Tibial artery (tissue), 4 donors: ENCODE results near the gene CREG1.

Source experiments
- DNase-seq, 2 donors: peaks; one replicate each; pipeline ENCODE4 v3.0.0-alpha.2; 2019
- H3K27ac ChIP-seq, 2 donors: fragments of 200-600 bp; sonication (generic) in 1 of 2; 1 replicate in 1 of 2; 2 replicates in 1 of 2; pipeline ENCODE4 v1.5.1; 2018 to 2019; ENCODE audit warnings: mild to moderate bottlenecking in 1 of 2
- H3K27me3 ChIP-seq, 2 donors: fragments of 200-600 bp; sonication (generic) in 1 of 2; one replicate each; pipeline versions ENCODE4 v1.5.1 to v1.6.0; 2016 to 2019
- H3K36me3 ChIP-seq, 3 donors: fragments of 200-600 bp; sonication (generic) in 2 of 3; one replicate each; pipeline ENCODE4 v1.5.1; 2016 to 2019; ENCODE audit warnings: mild to moderate bottlenecking in 2 of 3
- H3K4me1 ChIP-seq, 4 donors: fragments of 200-600 bp; sonication (generic) in 2 of 4; 1 replicate in 3 of 4; 2 replicates in 1 of 4; pipeline ENCODE4 v1.5.1; 2016 to 2019
- H3K4me3 ChIP-seq, 2 donors: fragments of 200-600 bp; sonication (generic) in 1 of 2; 1 replicate in 1 of 2; 2 replicates in 1 of 2; pipeline ENCODE4 v1.5.1; 2018 to 2019; ENCODE audit warnings: mild to moderate bottlenecking in 2 of 2
- H3K9me3 ChIP-seq, 3 donors: fragments of 200-600 bp; sonication (generic) in 1 of 3; one replicate each; pipeline ENCODE4 v1.5.1; 2016 to 2019
- intact Hi-C: fragments of 100-400 bp; cut with DNase I; formaldehyde crosslinking; loops from one replicate; pipeline ENCODE4 v1.15.0; 2023; ENCODE audit warnings: low total_unique reads
- TF ChIP-seq, protein P1 (sequence below), 2 experiments: fragments of 200-600 bp in 1 of 2; fragments of 450-650 bp in 1 of 2; IDR thresholded peaks; one replicate each; pipeline ENCODE4 v1.5.1; 2017 to 2019; ENCODE audit warnings: antibody characterized with exemption in 2 of 2, mild to moderate bottlenecking in 1 of 2, moderate library complexity in 1 of 2

CREG1 gene

DNA sequence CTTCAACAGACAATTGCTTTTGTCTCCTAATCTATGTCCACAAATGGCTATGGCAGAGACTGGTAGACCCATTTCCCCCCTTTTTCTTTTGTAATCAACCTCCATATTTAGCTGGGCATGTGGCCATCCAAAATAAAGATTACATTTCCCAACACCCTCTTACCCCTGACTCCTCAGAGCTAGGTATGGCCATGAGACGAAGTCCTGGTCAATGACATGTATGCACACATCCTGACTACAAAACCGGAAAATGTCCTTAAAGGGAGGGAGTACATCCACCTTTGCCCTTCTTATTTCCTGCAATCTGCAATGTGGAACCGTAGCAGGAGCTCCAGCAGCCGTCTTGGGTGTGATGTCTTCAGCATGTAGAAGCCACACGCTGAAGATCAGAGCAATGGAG is 40.3 kb upstream of the CREG1 start:
- Histone ChIP-seq H3K27me3 (no peaks in the 10 kb centered on the region), H3K36me3 (no peaks in the 10 kb centered on the region), H3K4me3 (no peak overlapping the region), H3K9me3 (no peaks in the 10 kb centered on the region), H3K4me1 (no peaks in the 10 kb centered on the region), H3K27ac (no peak overlapping the region)
- TF ChIP-seq, protein P1, sequence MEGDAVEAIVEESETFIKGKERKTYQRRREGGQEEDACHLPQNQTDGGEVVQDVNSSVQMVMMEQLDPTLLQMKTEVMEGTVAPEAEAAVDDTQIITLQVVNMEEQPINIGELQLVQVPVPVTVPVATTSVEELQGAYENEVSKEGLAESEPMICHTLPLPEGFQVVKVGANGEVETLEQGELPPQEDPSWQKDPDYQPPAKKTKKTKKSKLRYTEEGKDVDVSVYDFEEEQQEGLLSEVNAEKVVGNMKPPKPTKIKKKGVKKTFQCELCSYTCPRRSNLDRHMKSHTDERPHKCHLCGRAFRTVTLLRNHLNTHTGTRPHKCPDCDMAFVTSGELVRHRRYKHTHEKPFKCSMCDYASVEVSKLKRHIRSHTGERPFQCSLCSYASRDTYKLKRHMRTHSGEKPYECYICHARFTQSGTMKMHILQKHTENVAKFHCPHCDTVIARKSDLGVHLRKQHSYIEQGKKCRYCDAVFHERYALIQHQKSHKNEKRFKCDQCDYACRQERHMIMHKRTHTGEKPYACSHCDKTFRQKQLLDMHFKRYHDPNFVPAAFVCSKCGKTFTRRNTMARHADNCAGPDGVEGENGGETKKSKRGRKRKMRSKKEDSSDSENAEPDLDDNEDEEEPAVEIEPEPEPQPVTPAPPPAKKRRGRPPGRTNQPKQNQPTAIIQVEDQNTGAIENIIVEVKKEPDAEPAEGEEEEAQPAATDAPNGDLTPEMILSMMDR (IDR thresholded peaks at IDR 0.05): no peak
- intact Hi-C loops: no loop called here
- DNase-seq: no peak

DNA sequence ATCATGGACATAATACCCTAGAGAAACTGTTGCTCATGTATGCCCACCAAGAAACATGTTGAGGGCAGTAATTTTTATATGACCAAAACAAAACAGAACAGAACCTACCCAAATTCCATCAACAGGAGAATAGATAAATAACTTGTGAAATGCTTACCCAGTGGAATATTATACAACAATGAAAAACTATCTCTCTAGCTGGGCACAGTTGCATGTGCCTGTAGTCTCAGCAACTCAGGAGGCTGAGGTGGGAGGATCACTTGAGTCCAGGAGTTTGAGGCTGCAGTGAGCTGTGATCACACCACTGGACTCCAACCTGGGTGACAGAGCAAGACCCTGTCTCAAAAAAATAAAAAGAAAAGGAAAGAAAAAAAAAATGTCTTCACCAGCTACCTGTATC is 38.9 kb upstream of the CREG1 start:
- Histone ChIP-seq H3K36me3 (no peaks in the 10 kb centered on the region), H3K27ac (no peak overlapping the region), H3K4me3 (no peak overlapping the region), H3K27me3 (no peaks in the 10 kb centered on the region), H3K9me3 (no peaks in the 10 kb centered on the region), H3K4me1 (no peaks in the 10 kb centered on the region)
- TF ChIP-seq, protein P1 (IDR thresholded peaks at IDR 0.05): no peak
- intact Hi-C loops: no loop called here
- no peak for DNase-seq

DNA sequence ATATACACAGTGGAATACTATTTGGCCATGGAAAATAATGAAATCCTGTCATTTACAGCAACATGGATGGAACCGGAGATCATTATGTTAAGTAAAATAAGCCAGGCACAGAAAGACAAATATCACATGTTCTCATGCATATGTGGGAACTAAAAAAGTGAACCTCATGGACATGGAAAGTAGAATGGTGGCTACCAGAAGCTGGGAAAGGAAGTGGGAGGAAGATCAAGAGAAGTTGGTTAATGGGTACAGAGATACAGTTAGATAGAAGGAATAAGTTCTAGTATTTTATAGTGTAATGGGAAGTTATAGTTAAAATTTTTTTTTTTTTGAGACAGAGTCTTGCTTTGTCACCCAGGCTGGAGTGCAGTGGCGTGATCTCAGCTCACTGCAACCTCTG is 34.8 kb upstream of the CREG1 start:
- no peak overlapping the region for H3K27ac ChIP-seq

DNA sequence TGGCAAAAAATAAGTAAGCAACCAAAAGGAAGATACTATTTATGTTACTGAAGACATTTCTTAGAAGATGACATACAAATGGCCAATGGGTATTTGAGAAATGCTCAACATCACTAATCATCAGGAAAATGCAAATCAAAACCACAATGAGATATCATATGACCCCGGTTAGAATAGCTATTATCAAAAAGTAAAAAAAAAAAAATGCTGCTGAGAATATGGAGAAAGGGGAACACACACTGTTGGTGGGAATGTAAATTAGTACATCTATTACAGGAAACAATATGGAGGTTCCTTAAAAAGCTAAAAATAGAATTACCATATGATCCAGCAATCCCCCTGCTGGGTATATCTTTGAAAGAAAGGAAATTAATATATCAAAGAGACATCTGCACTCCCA is 34.3 kb upstream of the CREG1 start:
- Histone ChIP-seq H3K4me3 (no peak overlapping the region), H3K36me3 (no peaks in the 10 kb centered on the region), H3K27ac (no peak overlapping the region), H3K27me3 (no peaks in the 10 kb centered on the region), H3K9me3 (no peaks in the 10 kb centered on the region), H3K4me1 (no peaks in the 10 kb centered on the region)
- TF ChIP-seq, protein P1 (IDR thresholded peaks at IDR 0.05): no peak
- intact Hi-C loops: no loop called here
- no peak for DNase-seq

More for the DNA sequence above, 34.8 kb upstream of the CREG1 start:
- intact Hi-C loops: no loop called here
- DNase-seq: no peak
- Histone ChIP-seq H3K4me1 (no peaks in the 10 kb centered on the region), H3K9me3 (no peaks in the 10 kb centered on the region), H3K27me3 (no peaks in the 10 kb centered on the region), H3K36me3 (no peaks in the 10 kb centered on the region), H3K4me3 (no peak overlapping the region)
- TF ChIP-seq, protein P1 (IDR thresholded peaks at IDR 0.05): no peak

- H3K9me3 ChIP-seq: no peaks in the 10 kb centered on the region
- no peaks in the 10 kb centered on the region for H3K27me3 ChIP-seq
- H3K4me1 ChIP-seq: no peaks in the 10 kb centered on the region
- H3K27ac ChIP-seq: no peak overlapping the region
- DNase-seq: no peak
- no peak overlapping the region for H3K4me3 ChIP-seq
- no peaks in the 10 kb centered on the region for H3K36me3 ChIP-seq
- TF ChIP-seq, protein P1 (IDR thresholded peaks at IDR 0.05): no peak
- intact Hi-C loops: no loop called here
These were observed 33.8 kb upstream of the CREG1 start for GRCh38 chr1:167587342-167587741.

DNA sequence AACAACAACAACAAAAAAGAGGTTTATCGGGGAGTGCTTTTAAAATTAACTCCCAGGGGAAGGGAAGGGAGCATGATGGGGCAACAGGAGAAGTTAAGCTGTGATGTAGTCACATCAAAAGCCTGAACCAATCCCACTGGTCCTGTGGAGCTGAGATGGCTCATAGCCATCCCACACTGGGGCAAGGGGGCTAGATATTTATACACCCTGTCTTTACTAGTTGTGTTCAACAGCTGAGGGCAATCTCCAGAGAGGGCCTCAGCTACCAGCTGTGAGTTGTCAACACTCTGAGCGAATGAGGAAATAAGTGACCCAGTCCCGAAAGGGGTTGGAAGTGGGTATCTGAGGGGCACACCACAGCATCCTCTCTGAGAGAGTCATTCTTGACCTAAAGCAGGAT is 31.0 kb upstream of the CREG1 start:
- H3K4me1 ChIP-seq: no peaks in the 10 kb centered on the region
- H3K36me3 ChIP-seq: no peaks in the 10 kb centered on the region
- no peak overlapping the region for H3K27ac ChIP-seq
- H3K27me3 ChIP-seq: no peaks in the 10 kb centered on the region
- H3K9me3 ChIP-seq: no peaks in the 10 kb centered on the region
- H3K4me3 ChIP-seq: no peak overlapping the region
- intact Hi-C loops: no loop called here
- TF ChIP-seq, protein P1 (IDR thresholded peaks at IDR 0.05): no peak
- DNase-seq: no peak
